WTC11 (cell line): Measurements from ENCODE around the gene METRN. TPM values are rescaled to one million over a fixed set of nuclear protein-coding genes. Genes with fewer than 3 reads are reported as not detected.
A peak's percentile ranks its signal among the peaks of the same experiment; 100 is the strongest.

Source experiments
- ATAC-seq: fragments of 200-7000 bp; cut with Tn5 transposase; 2 replicates; pipeline ENCODE4 v1.10.0; 2021; ENCODE audit warnings: mild to moderate bottlenecking, moderate library complexity
- CTCF ChIA-PET: fragments of 300-600 bp; sonication (Branson Sonifier 250); formaldehyde crosslinking; loops from one replicate; lab custom pipeline; 2021; ENCODE audit warnings: antibody characterized with exemption; lab: Charles Lee
- POLR2A ChIA-PET: fragments of 350-600 bp; sonication (Branson Sonifier 250); formaldehyde crosslinking; loops from one replicate; lab custom pipeline; 2021; ENCODE audit warnings: antibody characterized with exemption; lab: Charles Lee
- DNase-seq: peaks from one replicate; pipeline ENCODE4 v3.0.0; 2021; ENCODE audit warnings: low spot score
- H3K27ac Mint-ChIP-seq: 2 replicates; pipeline ENCODE4 v1.8.0; 2021; ENCODE audit warnings: mixed read lengths
- H3K27me3 Mint-ChIP-seq: 2 replicates; pipeline ENCODE4 v1.8.0; 2021; ENCODE audit warnings: low read depth, mild to moderate bottlenecking, moderate library complexity, mixed read lengths
- H3K36me3 Mint-ChIP-seq: 2 replicates; pipeline ENCODE4 v1.8.0; 2021; ENCODE audit warnings: mixed read lengths
- H3K4me1 Mint-ChIP-seq: 2 replicates; pipeline ENCODE4 v1.8.0; 2022; ENCODE audit warnings: mixed read lengths
- H3K4me3 Mint-ChIP-seq: 2 replicates; pipeline ENCODE4 v1.8.0; 2021; ENCODE audit warnings: mild to moderate bottlenecking, moderate library complexity, mixed read lengths
- H3K9me3 Mint-ChIP-seq: 2 replicates; pipeline ENCODE4 v1.8.0; 2021; ENCODE audit warnings: mixed read lengths
- AR ChIP-seq: fragments of 250-450 bp; sonication (Bioruptor Pico); IDR thresholded peaks from 2 replicates; pipeline ENCODE4 v1.9.0; 2021; ENCODE audit warnings: mild to moderate bottlenecking
- ATF3 ChIP-seq: sonication (generic); formaldehyde crosslinking; conservative IDR thresholded peaks from 2 replicates; pipeline ENCODE4 v1.8.1; 2022; ENCODE audit warnings: mild to moderate bottlenecking, missing genetic modification reagents
- E2F5 ChIP-seq: sonication (generic); formaldehyde crosslinking; IDR thresholded peaks from 2 replicates; pipeline ENCODE4 v1.8.1; 2022; ENCODE audit warnings: mild to moderate bottlenecking, moderate library complexity, missing genetic modification reagents
- ETV6 ChIP-seq: sonication (generic); formaldehyde crosslinking; IDR thresholded peaks from 2 replicates; pipeline ENCODE4 v1.8.1; 2022; ENCODE audit warnings: mild to moderate bottlenecking, missing genetic modification reagents
- GRHL2 ChIP-seq: fragments of 250-450 bp; sonication (Bioruptor Pico); IDR thresholded peaks from 2 replicates; pipeline ENCODE4 v1.8.0; 2022; ENCODE audit warnings: mild to moderate bottlenecking, moderate library complexity; ENCODE audit not compliant: insufficient replicate concordance, severe bottlenecking
- MAX ChIP-seq: sonication (generic); formaldehyde crosslinking; IDR thresholded peaks from 2 replicates; pipeline ENCODE4 v1.8.0; 2022; ENCODE audit warnings: mild to moderate bottlenecking, missing genetic modification reagents
- NFATC4 ChIP-seq: fragments of 250-450 bp; sonication (Bioruptor Pico); IDR thresholded peaks from 2 replicates; pipeline ENCODE4 v1.9.0; 2021; ENCODE audit warnings: mild to moderate bottlenecking
- NFYB ChIP-seq: sonication (generic); formaldehyde crosslinking; conservative IDR thresholded peaks from 2 replicates; pipeline ENCODE4 v1.8.0; 2022; ENCODE audit warnings: low read depth, missing genetic modification reagents
- NR3C1 ChIP-seq: sonication (generic); formaldehyde crosslinking; conservative IDR thresholded peaks from 2 replicates; pipeline ENCODE4 v1.8.1; 2023; ENCODE audit warnings: low read depth, mild to moderate bottlenecking, missing genetic modification reagents
- OVOL2 ChIP-seq: fragments of 250-450 bp; sonication (Bioruptor Pico); IDR thresholded peaks from 2 replicates; pipeline ENCODE4 v1.9.0; 2021; ENCODE audit warnings: mild to moderate bottlenecking, borderline replicate concordance
- SMAD3 ChIP-seq: sonication (generic); formaldehyde crosslinking; IDR thresholded peaks from 2 replicates; pipeline ENCODE4 v1.8.0; 2022; ENCODE audit warnings: missing genetic modification reagents, mild to moderate bottlenecking, borderline replicate concordance
- ZMAT4 ChIP-seq: fragments of 250-450 bp; sonication (Bioruptor Pico); IDR thresholded peaks from 2 replicates; pipeline ENCODE4 v1.9.0; 2021; ENCODE audit warnings: mild to moderate bottlenecking
- ZNF425 ChIP-seq: fragments of 250-450 bp; sonication (Bioruptor Pico); conservative IDR thresholded peaks from 2 replicates; pipeline ENCODE4 v1.9.0; 2021; ENCODE audit warnings: mild to moderate bottlenecking
- total RNA-seq: library from RNA; stranded (reverse); gene quantifications from 3 replicates; pipeline ENCODE4 v1.2.3, GENCODE V29; 2021

Gene METRN
- total RNA-seq, 1 experiment from 2014 or later = 30.9 TPM

GRCh38 chr16:765488-765865 is 50.6 kb downstream of the METRN start:
- no peaks in the 10 kb centered on the region for H3K36me3 Mint-ChIP-seq
- H3K4me1 Mint-ChIP-seq = no peaks in the 10 kb centered on the region
- ChIA-PET CTCF (interaction anchor here (1.4 kb wide), 1 partner anchor 22 kb away, joined by 4 read pairs; no protein-coding TSS in a partner anchor), POLR2A (no interaction called here)
- no peak for DNase-seq
- no peak overlapping the region for H3K4me3 Mint-ChIP-seq
- TF ChIP-seq NFYB (no peak), SMAD3 (no peak), ZNF425 (no peak), E2F5 (CRISPR knock-in tag) (no peak), AR (CRISPR knock-in tag) (no peak), ETV6 (no peak), ATF3 (CRISPR knock-in tag) (no peak), NR3C1 (CRISPR knock-in tag) (no peak), MAX (CRISPR knock-in tag) (no peak), GRHL2 (CRISPR knock-in tag) (no peak)
- no peak overlapping the region for H3K27ac Mint-ChIP-seq
- H3K27me3 Mint-ChIP-seq = no peaks in the 10 kb centered on the region
- no peaks in the 10 kb centered on the region for H3K9me3 Mint-ChIP-seq
- no peak for ATAC-seq

- Mint-ChIP-seq H3K27me3 (no peaks in the 10 kb centered on the region), H3K4me1 (no peaks in the 10 kb centered on the region)
- CTCF ChIA-PET = interaction anchor here (1.4 kb wide), 1 partner anchor 23 kb away, joined by 4 read pairs; no protein-coding TSS in a partner anchor
- no peak for TF ChIP-seq NFATC4 (CRISPR knock-in tag)
- no peak for TF ChIP-seq NFYB
- no peak for TF ChIP-seq AR (CRISPR knock-in tag)
- no peak for TF ChIP-seq ZMAT4 (CRISPR knock-in tag)
- no peak for TF ChIP-seq OVOL2
- TF ChIP-seq, all 79 proteins: peak for 0
- POLR2A ChIA-PET = no interaction called here
- DNase-seq = no peak
- Mint-ChIP-seq H3K36me3 (no peaks in the 10 kb centered on the region), H3K4me3 (no peak overlapping the region), H3K9me3 (no peaks in the 10 kb centered on the region), H3K27ac (peak overlapping the region; percentile 32)
- no peak for ATAC-seq
These were observed 51.3 kb downstream of the METRN start for GRCh38 chr16:766008-766819.
